T-helper 17 cell (primary cell): ENCODE data around the gene ADNP. TPM values are rescaled to one million over a fixed set of nuclear protein-coding genes. Genes with fewer than 3 reads are reported as not detected.

Experiments used
- ATAC-seq: fragments of 150-1000 bp; cut with Tn5 transposase; 2 replicates; pipeline ENCODE4 v1.10.0; 2021; ENCODE audit warnings: mild to moderate bottlenecking, moderate library complexity
- DNase-seq, 3 donors: peaks; one replicate each; pipeline versions ENCODE4 v3.0.0 to v3.0.0-alpha.2; 2020 to 2021
- H3K9me3 ChIP-seq: one replicate; pipeline ENCODE4 v1.7.0; 2013; ENCODE audit warnings: low read length, mild to moderate bottlenecking; ENCODE audit not compliant: control insufficient read depth, poor library complexity, severe bottlenecking
- H3K27ac Mint-ChIP-seq: one replicate; pipeline ENCODE4 v1.8.0; 2022; ENCODE audit warnings: mild to moderate bottlenecking, moderate library complexity, mixed read lengths
- H3K27me3 Mint-ChIP-seq: one replicate; pipeline ENCODE4 v1.8.0; 2022; ENCODE audit warnings: mixed read lengths
- H3K36me3 Mint-ChIP-seq: one replicate; pipeline ENCODE4 v1.8.0; 2022; ENCODE audit warnings: low read depth, mixed read lengths
- H3K4me1 Mint-ChIP-seq: one replicate; pipeline ENCODE4 v1.8.0; 2022; ENCODE audit warnings: mild to moderate bottlenecking, mixed read lengths
- H3K4me3 Mint-ChIP-seq: one replicate; pipeline ENCODE4 v1.8.0; 2022; ENCODE audit warnings: mild to moderate bottlenecking, moderate library complexity, mixed read lengths
- total RNA-seq, 4 donors: library from RNA in 2 of 4; stranded (reverse) in 2 of 4; gene quantifications; one replicate each; pipeline ENCODE4 v1.2.3 and lab custom pipeline; 2022 to 2026

The ADNP gene
- total RNA-seq, 2 donors from 2014 or later, result 54.8 to 59.7 TPM

DNA sequence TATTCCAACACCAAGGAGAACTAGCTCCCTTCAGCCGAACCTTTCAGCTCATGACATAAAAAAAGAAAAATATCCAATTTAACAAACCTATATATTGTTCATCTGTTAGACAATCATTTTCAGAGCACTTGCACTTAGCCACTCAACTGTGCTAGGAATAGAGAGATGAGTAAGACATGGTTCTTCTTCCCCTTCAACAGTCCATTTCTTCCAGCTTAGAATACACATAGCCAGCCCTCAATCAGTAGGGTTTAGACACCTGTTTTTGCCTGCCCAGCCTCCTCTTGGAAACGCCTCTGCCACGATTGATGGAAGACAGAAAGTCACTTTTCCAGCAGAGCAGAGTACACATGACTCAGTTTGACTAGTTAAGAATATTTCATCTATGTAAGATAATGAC is 21.8 kb downstream of the ADNP start:
- no peak overlapping the region for H3K4me3 Mint-ChIP-seq
- no peaks in the 10 kb centered on the region for H3K36me3 Mint-ChIP-seq
- no peaks in the 10 kb centered on the region for H3K9me3 ChIP-seq
- H3K27ac Mint-ChIP-seq, result no peak overlapping the region
- H3K4me1 Mint-ChIP-seq, result peaks cover 43% of the 10 kb centered on the region
- DNase-seq (no peak), ATAC-seq (no peak)
- H3K27me3 Mint-ChIP-seq, result no peaks in the 10 kb centered on the region

DNA sequence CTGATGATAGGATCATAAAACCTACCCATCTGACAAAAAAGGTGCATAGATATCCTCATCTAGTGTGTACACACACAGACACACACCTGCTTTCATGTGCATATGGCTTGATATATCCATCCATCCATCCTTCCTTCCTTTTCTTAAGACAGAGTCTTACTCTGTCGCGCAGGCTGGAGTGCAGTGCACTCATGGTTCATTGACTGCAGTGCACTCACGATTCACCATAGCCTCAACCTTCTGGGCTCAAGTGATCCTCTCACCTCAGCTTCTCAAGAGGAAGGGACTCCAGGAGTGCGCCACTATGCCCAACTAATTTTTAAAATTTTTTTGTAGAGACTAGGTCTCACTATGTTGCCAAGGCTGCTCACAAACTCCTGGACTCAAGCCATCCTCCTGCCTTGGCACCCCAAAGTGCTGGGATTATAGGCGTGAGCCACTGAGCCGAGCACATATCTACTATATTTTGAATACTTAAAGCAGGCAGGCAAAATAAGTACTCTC is 27.1 kb downstream of the ADNP start:
- H3K27ac Mint-ChIP-seq, result peak overlapping the region; percentile 21

DNA sequence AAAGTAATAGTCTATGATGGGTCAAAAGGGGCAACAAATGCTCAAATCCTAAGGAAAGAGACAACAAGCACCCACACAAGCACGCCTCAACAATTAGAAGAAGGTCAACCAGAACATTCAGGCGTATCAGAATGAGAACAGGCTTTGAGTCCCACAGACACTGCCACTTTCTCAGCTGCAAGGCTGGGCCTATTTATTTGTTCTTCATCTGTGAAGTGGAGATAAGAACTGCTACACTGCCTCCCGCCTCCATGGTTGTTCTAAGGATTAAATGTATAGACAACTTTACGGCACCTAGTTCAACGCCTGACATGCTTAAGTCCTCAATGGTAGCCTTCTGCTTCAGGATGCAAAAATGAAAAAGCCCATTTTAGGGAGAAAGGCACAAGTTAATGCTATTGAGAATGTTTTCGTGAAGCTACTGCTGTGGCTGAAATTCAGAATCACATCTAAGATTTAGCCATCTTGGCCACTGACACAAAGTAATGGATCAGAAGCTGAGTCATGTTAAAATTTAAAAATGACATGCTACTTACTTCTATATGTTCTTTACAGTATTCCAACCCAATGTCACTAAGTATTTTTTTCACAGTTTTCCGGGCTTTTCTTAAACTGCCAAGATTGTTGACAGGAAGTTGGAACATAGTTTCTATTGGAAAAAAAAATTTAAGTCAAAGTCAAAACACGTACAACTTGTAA is 27.7 kb downstream of the ADNP start:
- Mint-ChIP-seq H3K4me3 (no peak overlapping the region), H3K27me3 (no peaks in the 10 kb centered on the region), H3K27ac (no peak overlapping the region), H3K36me3 (no peaks in the 10 kb centered on the region), H3K4me1 (peaks cover 17% of the 10 kb centered on the region)
- H3K9me3 ChIP-seq, result no peaks in the 10 kb centered on the region
- DNase-seq (no peak), ATAC-seq (no peak)

More for the DNA sequence above, 27.1 kb downstream of the ADNP start:
- no peak overlapping the region for H3K4me3 Mint-ChIP-seq
- H3K9me3 ChIP-seq, result no peaks in the 10 kb centered on the region
- peaks cover 17% of the 10 kb centered on the region for H3K4me1 Mint-ChIP-seq
- DNase-seq, result no peak
- no peaks in the 10 kb centered on the region for H3K27me3 Mint-ChIP-seq
- H3K36me3 Mint-ChIP-seq, result no peaks in the 10 kb centered on the region
- ATAC-seq, result no peak

DNA sequence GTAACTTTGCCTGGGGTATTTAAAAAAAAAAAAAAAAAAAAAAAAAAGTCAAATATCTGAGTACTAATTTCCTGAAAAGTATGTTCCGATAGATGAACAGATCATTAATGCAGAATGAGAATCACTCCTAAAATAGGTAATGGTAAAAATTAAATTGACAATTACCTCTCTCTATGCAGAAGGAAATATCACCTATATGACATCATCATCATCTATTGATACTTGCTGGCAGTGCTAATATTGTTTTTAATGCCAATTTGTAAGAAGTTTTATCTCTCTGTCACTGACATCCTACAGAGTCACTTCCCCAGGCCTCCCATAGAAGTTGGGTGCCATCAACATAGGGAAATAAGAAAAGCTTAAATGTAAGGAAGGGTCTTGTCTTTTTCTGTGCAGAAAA is 29.9 kb downstream of the ADNP start:
- Mint-ChIP-seq H3K27ac (peak overlapping the region; percentile 8), H3K4me1 (peaks cover 18% of the 10 kb centered on the region), H3K36me3 (peaks cover 2% of the 10 kb centered on the region), H3K27me3 (no peaks in the 10 kb centered on the region), H3K4me3 (no peak overlapping the region)
- ATAC-seq (no peak), DNase-seq (no peak)
- no peaks in the 10 kb centered on the region for H3K9me3 ChIP-seq

DNA sequence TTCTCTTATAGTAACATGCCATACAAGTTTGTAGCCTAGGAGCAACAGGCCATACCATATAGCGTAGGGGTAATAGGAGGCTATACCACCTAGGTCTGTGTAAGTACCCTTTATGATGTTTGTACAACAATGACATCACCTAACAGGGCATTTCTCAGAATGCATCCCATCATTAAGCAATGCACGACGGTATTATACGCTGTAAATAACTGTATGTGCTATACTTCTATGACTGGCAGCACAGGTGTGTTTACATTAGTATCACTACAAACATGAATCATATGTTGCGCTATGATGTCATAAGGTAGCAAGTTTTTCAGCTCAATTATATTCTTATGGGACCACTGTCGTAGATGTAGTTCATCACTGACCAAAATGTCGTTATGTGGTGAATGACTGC is 31.0 kb downstream of the ADNP start:
- ATAC-seq (no peak), DNase-seq (no peak)
- Mint-ChIP-seq H3K27me3 (no peaks in the 10 kb centered on the region), H3K4me3 (no peak overlapping the region), H3K36me3 (peaks cover 2% of the 10 kb centered on the region), H3K4me1 (peaks cover 13% of the 10 kb centered on the region), H3K27ac (no peak overlapping the region)
- H3K9me3 ChIP-seq, result no peaks in the 10 kb centered on the region

DNA sequence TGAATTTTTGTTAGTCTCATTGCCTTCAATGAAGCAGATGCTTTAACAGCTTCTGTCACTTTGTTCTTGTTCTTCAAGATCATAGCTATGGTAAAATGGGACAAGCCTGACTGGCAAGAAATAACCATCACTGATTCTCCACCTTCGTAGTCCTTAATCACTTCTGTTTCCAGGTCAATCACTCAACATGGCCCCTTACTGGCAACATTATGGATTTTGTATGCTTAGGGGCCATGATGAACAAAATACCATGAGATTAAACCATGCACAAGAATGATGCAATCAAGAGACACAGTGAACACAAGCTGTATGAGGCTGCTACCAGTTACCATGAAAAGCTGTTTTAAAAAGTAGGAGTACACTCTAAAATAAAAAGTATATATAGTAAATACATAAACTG is 32.8 kb downstream of the ADNP start:
- DNase-seq (no peak), ATAC-seq (no peak)
- Mint-ChIP-seq H3K4me3 (no peak overlapping the region), H3K4me1 (peaks cover 10% of the 10 kb centered on the region), H3K27ac (no peak overlapping the region), H3K36me3 (peaks cover 2% of the 10 kb centered on the region), H3K27me3 (no peaks in the 10 kb centered on the region)
- H3K9me3 ChIP-seq, result no peaks in the 10 kb centered on the region

DNA sequence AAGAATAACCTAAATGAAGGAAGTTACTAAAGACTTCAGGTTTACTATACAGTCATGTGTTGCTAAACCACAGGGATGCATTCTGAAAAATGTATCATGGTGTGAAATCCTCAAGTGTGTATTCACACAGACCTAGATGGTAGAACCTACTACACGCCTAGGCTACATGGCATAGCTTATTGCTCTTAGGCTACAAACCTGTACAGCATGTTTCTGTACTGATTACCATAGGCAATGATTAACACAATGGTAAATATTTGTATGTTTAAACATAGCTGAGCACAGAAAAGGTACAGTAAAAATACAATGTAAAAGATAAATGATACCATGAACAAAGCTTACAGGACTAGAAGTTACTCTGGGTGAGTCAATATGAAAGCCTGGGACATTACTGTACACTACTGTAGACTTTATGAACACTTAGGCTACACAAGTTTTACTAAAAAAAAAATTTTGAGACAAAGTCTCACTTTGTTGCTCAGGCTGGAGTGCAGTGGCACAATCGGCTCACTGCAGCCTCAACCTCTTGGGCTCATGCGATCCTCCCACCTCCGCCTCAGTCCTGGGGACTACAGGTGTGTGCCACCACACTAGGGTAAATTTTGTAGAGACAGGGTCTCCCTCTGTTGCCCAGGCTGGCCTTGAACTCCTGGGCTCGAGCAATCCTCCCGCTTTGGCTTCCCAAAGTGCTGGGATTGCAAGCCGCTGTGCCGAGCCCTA is 36.0 kb downstream of the ADNP start:
- ATAC-seq (no peak), DNase-seq (no peak)
- Mint-ChIP-seq H3K27ac (no peak overlapping the region), H3K4me3 (no peak overlapping the region), H3K36me3 (peaks cover 10% of the 10 kb centered on the region), H3K27me3 (no peaks in the 10 kb centered on the region), H3K4me1 (peaks cover 8% of the 10 kb centered on the region)
- H3K9me3 ChIP-seq, result no peaks in the 10 kb centered on the region

DNA sequence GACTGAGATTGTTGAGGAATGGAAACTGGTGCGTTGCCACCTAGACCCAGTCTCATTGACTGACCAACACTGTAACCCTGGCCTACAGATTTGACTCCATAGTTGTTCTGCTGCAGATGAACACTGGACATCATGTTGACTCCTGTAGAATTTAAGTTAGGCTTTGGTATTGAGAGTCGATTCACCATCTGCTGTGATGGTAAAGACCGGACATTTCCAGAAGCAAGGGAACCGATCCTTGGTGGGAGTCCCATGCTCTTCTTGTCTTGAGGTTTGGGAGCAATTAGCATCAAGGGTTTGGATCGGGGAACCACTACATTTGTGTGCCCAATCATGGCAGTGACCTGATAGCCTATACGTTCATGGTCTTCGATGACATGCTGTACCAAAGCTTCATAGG is 37.6 kb downstream of the ADNP start:
- H3K9me3 ChIP-seq, result no peaks in the 10 kb centered on the region
- H3K4me3 Mint-ChIP-seq, result no peak overlapping the region
- peaks cover 10% of the 10 kb centered on the region for H3K36me3 Mint-ChIP-seq
- ATAC-seq, result no peak
- DNase-seq, result no peak
- H3K27me3 Mint-ChIP-seq, result no peaks in the 10 kb centered on the region
- H3K4me1 Mint-ChIP-seq, result peaks cover 8% of the 10 kb centered on the region
- no peak overlapping the region for H3K27ac Mint-ChIP-seq

DNA sequence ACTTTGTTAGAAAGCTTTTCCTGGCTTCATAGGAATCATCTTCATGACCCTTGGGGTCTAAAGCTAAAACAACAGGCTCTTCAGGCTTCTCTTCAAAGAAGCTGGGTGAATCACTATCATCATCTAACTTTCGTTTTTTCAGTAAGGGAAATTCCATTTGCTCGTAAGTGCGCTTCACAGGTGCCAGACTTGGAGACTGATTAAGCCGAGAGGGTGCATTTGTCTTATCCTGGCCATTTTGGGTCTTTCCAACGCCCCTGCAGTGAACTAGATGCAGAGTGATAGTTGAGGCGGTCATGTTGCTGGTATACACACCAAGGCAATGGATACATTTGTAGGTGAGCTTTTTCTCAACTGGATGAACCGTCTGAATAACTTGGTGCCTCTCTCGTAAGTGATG is 38.8 kb downstream of the ADNP start:
- no peak for DNase-seq
- no peak for ATAC-seq
- Mint-ChIP-seq H3K27me3 (no peaks in the 10 kb centered on the region), H3K4me1 (peaks cover 7% of the 10 kb centered on the region), H3K27ac (peak overlapping the region; percentile 59), H3K36me3 (peaks cover 7% of the 10 kb centered on the region), H3K4me3 (no peak overlapping the region)
- H3K9me3 ChIP-seq, result no peaks in the 10 kb centered on the region

DNA sequence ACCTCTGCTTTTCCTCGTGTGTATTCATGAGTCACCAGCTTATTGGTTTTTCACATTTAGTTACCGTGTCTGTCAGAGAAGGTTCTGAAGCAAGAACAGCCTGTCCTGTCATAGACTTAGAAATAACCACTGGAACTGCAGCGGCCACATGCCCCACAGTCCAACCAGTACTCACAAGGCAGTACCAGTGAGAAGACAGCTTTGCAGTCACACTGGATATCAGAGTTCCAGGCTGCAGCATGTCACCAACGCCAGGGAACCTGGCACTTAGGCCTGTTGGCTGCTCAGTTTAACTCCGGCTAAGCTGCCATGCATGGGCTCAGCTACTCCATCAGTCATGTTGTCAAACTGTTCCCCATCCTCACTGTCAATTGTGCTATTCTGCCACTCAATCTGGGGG is 40.1 kb downstream of the ADNP start:
- Mint-ChIP-seq H3K36me3 (peaks cover 7% of the 10 kb centered on the region), H3K27me3 (no peaks in the 10 kb centered on the region), H3K27ac (peak overlapping the region; percentile 59), H3K4me3 (peak overlapping the region; percentile 62), H3K4me1 (peaks cover 5% of the 10 kb centered on the region)
- H3K9me3 ChIP-seq, result no peaks in the 10 kb centered on the region
- no peak for DNase-seq
- ATAC-seq, result no peak

DNA sequence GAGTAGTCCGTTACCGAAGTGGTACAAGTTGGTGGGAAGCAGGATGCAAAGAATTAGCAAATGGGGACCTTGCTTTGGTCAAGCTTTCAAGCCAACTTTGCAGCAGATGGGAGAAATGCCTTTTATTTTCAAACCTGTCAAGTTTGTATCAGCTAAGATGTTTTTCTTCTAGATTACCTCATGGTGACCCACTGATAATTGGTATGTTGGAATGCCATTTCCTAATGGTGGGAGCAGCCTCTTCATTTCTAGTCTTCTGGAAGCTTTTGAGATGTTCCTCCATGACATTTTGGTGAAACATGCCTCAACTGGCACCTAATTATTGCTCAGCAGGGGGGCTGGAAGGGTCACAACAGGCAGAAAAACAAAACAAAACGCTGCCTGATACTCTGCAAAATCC is 43.7 kb downstream of the ADNP start:
- H3K4me1 Mint-ChIP-seq, result peaks cover 2% of the 10 kb centered on the region
- ATAC-seq (no peak), DNase-seq (no peak)
- no peak overlapping the region for H3K27ac Mint-ChIP-seq
- no peak overlapping the region for H3K4me3 Mint-ChIP-seq
- H3K36me3 Mint-ChIP-seq, result peaks cover 7% of the 10 kb centered on the region
- no peaks in the 10 kb centered on the region for H3K27me3 Mint-ChIP-seq
- no peaks in the 10 kb centered on the region for H3K9me3 ChIP-seq

DNA sequence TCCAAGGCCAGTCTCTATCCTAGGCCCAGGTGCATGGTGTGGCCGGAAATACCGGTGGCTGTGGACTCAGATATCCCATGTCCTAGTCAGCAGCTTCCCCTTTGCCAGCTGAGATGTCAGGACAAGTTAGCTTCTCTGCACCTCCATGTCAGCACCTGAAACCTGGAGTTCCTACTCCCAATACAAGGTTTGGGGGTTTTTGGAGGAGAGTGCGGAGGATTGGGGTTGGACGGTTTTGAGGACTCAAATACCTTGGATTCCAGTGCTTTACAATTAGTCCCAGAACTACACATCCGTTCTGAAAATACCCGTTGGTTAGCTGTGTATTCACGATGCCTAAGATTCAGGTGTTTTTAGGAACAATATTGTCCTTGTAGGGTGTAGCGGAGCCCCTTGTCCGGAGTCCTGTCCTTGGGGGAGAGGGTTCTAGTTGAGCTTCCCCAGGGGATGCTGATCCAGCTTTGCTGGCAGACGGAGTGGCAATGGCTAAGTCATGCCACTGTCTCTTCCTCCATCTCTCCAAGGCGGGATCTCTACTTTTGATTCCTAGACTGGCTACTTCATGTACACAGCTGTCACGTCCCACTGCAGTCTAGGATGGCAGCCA is 45.0 kb downstream of the ADNP start:
- H3K27ac Mint-ChIP-seq, result peak overlapping the region; percentile 51

DNA sequence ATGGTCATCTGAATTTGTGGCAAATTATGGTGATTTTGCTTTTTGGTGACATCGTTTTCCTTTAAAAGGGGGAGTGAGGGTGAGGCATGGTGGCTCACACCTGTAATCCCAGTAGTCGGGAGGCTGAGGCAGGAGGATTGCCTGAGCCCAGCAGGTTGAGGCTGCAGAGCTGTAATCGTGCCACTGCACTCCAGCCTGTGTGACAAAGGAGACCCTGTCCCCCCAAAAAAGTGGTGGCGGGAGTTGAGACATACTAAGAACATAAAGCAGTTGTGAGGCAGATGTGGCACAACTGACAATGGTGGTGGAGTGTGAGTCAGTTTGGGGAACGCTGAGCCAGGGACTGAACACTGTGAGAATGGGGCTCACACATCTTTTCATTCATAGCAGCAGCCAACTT is 45.5 kb downstream of the ADNP start:
- Mint-ChIP-seq H3K27me3 (no peaks in the 10 kb centered on the region), H3K36me3 (no peaks in the 10 kb centered on the region), H3K4me1 (peaks cover 2% of the 10 kb centered on the region), H3K27ac (peak overlapping the region; percentile 51), H3K4me3 (peak overlapping the region; percentile 19)
- H3K9me3 ChIP-seq, result no peaks in the 10 kb centered on the region
- DNase-seq, result no peak
- ATAC-seq, result no peak

More for the DNA sequence above, 45.0 kb downstream of the ADNP start:
- no peaks in the 10 kb centered on the region for H3K36me3 Mint-ChIP-seq
- no peak for DNase-seq
- peak overlapping the region; percentile 19 for H3K4me3 Mint-ChIP-seq
- H3K4me1 Mint-ChIP-seq, result peaks cover 2% of the 10 kb centered on the region
- no peaks in the 10 kb centered on the region for H3K9me3 ChIP-seq
- H3K27me3 Mint-ChIP-seq, result no peaks in the 10 kb centered on the region
- peak; percentile 14 for ATAC-seq
